PFSK-1 (cell line): ENCODE data around the gene DGLUCY.

Experiments
- POLR2AphosphoS5 ChIP-seq: IDR thresholded peaks from 2 replicates; pipeline ENCODE4 v1.6.1; 2012; ENCODE audit warnings: low read depth, mild to moderate bottlenecking, control low read depth, low read length, moderate library complexity
- REST ChIP-seq, 2 experiments: IDR thresholded peaks; 2 replicates each; pipeline versions ENCODE4 v1.6.1 to v1.8.0; 2011 to 2012; ENCODE audit warnings: low read depth in 2 of 2, low read length in 2 of 2, control low read depth in 1 of 2, inconsistent platforms in 1 of 2, mild to moderate bottlenecking in 1 of 2, moderate library complexity in 1 of 2; ENCODE audit not compliant: insufficient read depth in 1 of 2
- SIN3A ChIP-seq: IDR thresholded peaks from 2 replicates; pipeline ENCODE4 v1.6.1; 2012; ENCODE audit warnings: mild to moderate bottlenecking, low read length, moderate library complexity, borderline replicate concordance; ENCODE audit not compliant: insufficient read depth
- TAF1 ChIP-seq: IDR thresholded peaks from 2 replicates; pipeline ENCODE4 v1.6.1; 2012; ENCODE audit warnings: low read length, control low read depth, borderline replicate concordance; ENCODE audit not compliant: insufficient read depth

- no peak for TF ChIP-seq POLR2AphosphoS5
- no peak for TF ChIP-seq TAF1
- no peak for TF ChIP-seq SIN3A
- no peak for TF ChIP-seq REST (IDR thresholded peaks at IDR 0.05; ENCODE audit: insufficient read depth in 1 of 2, low read depth in 2 of 2, low read length in 2 of 2)
Observed at GRCh38 chr14:91090743-91091142, 23.1 kb upstream of the DGLUCY start.
